HG03565 (cell line): ENCODE data around the gene VPS51.

Source experiments
- ATAC-seq: cut with Tn5 transposase; IDR thresholded peaks from one replicate; pipeline ENCODE4 v1.9.1; 2021; ENCODE audit warnings: mild to moderate bottlenecking, moderate library complexity; ENCODE audit not compliant: unreplicated experiment

VPS51 gene

DNA sequence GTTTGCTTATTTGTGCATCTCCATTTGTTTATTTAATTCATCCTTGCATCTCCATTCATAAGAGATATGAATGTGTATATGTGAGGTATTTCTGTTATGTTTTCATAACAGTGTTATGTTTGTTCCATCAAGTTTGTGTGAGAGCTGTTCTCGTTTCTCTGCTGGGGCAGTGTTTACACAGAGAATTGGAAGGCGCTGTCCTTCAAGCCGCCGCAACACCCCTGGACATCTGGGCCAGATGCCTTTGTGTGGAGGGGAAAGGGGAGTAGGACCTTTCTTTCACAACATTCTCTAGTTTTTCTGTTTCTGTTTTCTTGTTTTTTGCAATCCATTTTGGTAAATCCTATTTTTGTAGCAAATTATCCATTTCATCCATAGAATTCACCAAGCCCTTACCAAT, 8.6 kb downstream of the VPS51 start:
- no peak for ATAC-seq

- ATAC-seq: no peak
Observed at GRCh38 chr11:65107078-65107477, 11.1 kb downstream of the VPS51 start.

GRCh38 chr11:65107751-65108468, 11.9 kb downstream of the VPS51 start:
- no peak for ATAC-seq

GRCh38 chr11:65108469-65109123, 12.6 kb downstream of the VPS51 start:
- no peak for ATAC-seq

DNA sequence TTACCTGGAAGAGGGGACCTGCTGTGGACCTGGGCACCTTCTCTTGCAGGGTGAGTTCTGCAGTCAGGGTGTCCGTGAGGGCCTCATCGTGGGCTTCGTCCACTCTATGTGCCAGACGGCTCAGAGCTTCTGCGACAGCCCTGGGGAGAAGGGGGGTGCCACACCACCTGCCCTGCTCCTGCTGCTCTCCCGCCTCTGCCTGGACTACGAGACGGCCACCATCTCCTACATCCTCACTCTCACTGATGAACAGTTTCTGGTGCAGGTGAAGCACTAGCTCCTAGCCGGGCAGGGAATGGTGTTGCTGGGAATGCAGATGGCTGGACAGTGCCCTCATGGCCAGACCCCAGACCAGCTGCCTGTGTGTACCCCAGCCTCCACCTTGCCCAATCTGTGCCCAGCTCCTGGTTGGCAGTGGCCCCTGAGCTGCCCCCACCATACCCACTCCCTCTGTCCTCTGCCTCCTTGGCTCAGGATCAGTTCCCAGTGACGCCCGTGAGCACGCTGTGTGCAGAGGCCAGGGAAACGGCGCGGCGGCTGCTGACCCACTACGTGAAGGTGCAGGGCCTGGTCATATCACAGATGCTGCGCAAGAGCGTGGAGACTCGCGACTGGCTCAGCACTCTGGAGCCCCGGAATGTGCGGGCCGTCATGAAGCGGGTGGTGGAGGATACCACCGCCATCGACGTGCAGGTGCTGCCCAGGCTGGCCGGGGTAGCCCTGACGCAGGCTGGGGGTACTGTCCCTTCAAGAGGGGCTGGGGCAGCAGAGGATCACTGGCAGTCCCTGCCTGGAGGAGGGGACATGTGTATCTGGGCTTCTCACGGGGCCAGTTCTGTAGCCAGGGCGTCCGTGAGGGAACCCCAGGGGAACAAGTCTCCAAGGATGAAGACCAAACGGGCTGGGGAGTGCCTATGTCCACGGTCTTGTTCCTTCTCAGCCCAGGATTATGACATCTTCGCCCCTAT, 13.5 kb downstream of the VPS51 start:
- ATAC-seq: no peak

DNA sequence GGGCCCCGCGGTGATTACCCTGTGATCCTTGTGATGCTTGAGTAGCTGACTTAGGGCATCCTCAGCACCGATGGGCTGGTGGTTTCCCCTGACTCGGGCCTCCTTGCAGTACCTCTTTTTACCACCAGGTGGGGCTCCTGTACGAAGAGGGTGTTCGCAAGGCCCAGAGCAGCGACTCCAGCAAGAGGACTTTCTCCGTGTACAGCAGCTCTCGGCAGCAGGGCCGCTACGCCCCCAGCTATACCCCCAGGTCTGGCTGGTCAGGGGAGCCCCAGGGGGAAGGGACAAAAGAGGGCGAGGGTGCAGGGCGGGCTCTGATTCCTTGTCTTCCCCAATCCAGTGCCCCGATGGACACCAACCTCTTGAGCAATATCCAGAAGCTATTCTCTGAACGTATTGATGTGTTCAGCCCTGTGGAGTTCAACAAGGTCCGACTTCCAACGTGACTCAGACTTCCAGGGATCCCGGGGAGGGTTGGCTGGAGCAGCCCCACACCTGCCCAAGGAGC, 14.4 kb downstream of the VPS51 start:
- no peak for ATAC-seq

GRCh38 chr11:65111159-65111743, 15.2 kb downstream of the VPS51 start:
- no peak for ATAC-seq

GRCh38 chr11:65111744-65112545, 15.9 kb downstream of the VPS51 start, which contains the start of gene TM7SF2:
Gene TM7SF2, plus strand, starts transcription at chr11:65111872. Its CDS starts 144 bp downstream, at chr11:65112016.
- peak; percentile 39 for ATAC-seq

- peak; percentile 24 for ATAC-seq
Observed at GRCh38 chr11:65112546-65113360, 16.7 kb downstream of the VPS51 start.

DNA sequence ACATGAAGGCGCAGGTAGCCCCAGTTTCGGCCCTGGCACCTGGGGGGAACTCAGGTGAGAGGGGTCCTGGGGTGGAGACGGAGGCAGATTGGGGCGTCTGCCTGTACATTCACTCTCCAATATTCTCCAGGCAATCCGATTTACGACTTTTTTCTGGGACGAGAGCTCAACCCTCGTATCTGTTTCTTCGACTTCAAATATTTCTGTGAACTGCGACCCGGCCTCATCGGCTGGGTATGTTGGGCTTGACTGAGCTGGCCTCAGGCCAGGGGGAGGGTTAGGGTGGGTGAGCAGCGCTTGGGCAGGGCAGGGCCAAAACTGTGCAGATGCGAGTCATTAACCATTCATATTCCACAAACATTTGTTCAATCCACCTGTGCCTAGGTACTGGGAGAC, 17.3 kb downstream of the VPS51 start:
- ATAC-seq: no peak

DNA sequence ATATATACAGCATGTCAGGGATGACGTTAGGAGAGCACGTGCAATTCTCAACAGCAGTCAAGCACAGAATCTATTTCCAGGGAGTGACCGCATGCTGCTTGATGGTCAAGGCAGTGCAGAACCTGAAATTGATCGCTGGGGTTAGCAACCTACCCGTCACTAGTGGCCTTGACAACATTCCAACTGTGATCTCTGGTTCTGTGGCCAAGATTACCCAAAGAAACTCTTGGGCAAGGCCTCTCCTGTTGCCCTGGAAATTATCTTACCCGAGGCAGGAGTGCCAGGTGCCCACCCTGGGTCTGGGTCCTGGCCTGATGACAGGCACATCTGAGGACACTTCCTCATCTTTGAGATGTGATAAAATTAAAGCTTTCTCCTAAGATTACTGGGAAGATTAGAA, 17.8 kb downstream of the VPS51 start:
- no peak for ATAC-seq

GRCh38 chr11:65114538-65115171, 18.6 kb downstream of the VPS51 start:
- ATAC-seq: no peak

DNA sequence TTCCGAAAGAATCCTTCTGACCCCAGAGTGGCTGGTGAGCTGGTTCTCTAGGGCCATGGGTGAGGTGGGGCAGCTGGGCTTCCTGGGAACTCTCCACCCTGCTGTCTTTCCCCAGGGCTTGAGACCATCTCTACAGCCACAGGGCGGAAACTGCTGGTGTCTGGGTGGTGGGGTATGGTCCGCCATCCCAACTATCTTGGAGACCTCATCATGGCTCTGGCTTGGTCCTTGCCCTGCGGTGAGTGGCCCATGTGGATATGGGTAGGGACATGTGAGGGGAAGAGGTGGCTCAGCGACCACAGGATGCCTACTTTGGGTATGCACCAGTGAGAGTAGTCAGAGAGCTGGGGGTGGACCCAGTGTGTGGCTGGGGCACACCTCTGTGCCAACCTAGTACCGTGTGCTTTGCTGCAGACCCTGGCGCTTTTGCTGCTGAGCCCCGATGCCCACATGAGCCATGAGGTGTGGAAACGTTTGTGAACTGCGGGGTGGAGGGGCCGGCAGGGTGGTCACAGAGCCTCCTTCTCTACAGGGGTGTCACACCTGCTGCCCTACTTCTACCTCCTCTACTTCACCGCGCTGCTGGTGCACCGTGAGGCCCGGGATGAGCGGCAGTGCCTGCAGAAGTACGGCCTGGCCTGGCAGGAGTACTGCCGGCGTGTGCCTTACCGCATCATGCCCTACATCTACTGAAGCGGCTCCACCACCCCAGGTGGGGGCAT, 19.5 kb downstream of the VPS51 start:
- ATAC-seq: no peak

- ATAC-seq: no peak
Observed at GRCh38 chr11:65116370-65117205, 20.6 kb downstream of the VPS51 start.

DNA sequence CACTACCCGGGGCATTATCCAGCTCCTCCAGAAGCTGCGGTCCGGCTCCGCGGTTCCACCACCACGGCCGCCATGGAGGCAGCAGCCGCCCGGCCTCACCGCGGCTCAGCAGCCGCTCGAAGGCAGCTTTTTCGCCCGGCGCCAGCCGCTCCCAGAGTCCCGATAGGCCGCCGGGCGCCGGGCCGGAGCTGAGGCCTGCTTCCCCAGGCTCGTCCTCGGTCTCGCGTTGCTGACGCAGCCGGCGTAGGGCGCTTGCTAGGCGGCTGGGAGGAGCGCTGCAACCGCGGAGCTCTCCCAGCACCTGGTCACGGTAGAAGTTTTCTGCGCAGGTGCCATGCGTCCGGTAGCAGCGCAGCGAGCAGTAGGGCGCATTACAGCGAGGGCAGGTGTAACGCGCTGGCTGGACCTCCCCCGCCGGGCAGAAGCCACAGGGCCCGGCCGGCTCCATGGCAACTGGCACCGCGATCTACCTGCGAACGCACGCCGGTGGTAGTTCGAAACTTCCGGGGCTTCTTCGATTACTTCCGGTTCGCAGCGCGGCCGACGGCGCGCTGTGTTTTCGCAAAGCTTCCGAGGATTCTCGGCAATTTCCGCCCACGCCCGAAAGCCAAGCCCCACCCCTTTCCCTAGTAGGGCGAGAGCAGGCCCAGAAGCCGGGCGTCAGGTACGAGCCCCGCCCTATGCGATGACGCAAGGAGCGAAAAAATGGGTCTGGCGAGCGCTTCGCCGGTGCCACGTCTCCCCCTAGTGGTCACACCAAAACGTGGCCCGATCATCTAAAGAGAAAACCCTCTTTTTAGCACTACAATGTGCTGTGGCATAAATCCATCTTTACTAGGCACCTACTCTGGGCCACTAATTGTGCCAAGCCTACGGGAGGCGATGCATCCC, 21.4 kb downstream of the VPS51 start, which contains the start of gene ZNHIT2:
Gene ZNHIT2, minus strand, starts transcription at position 496 of the 891 bp plus-strand sequence. Its CDS starts 48 bp downstream, at position 448.
- ATAC-seq: peak; percentile 48
